ENCODE results near the gene DCC.
"Not testable (repeated sequence)": the region's sequence is repeated elsewhere in the genome, so short reads cannot be mapped to it uniquely, and the experiment has no call there.

DCC gene

DNA sequence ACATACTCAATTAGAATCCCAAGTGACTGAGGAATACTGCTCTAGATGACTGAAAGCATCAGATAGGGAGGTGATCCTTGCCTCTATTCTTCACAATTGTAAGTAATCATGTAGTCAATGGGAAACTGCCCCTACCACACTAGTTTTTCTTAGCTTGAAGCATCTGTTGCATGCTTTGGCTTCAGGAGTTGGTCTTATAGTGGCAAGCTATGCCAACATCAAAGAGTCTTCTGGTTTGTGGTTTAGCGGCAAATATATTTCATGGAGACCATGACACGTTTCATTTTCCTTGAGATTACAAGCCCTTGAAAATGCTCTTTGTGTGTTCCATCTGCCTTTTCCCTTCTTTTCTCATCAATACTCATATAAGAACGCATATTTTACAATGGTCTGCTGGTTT is 12.9 kb downstream of the DCC start:
- Mint-ChIP-seq H3K9me3 (peaks cover 2% of the 10 kb centered on the region), H3K4me3 (no peak overlapping the region)

DNA sequence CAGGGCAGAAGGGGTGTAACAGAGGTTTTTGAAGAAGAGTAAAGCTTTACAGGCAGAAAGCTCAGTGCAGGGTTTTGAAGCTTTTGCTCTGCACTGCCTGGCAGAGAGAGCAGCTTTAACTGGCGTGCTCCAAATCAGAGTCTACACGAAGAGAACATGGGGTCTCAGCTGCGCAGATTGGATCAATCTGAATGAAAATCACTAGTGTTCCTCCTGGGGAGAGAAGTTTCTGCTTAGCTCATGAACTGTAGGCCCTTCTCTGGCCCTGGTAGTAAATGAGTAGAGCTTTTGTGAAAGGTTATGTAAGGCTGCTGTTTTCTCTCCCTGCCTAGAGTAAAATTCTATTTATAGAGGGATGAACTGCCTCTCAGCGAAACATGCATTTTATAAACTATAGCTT is 13.6 kb downstream of the DCC start:
- Mint-ChIP-seq H3K9me3 (peaks cover 2% of the 10 kb centered on the region), H3K36me3 (ENCODE audit: low read depth) (no peaks in the 10 kb centered on the region), H3K27me3 (ENCODE audit: low read depth) (peaks cover 9% of the 10 kb centered on the region), H3K4me1 (no peaks in the 10 kb centered on the region), H3K4me3 (no peak overlapping the region), H3K27ac (no peak overlapping the region)
- TF ChIP-seq, protein P1, sequence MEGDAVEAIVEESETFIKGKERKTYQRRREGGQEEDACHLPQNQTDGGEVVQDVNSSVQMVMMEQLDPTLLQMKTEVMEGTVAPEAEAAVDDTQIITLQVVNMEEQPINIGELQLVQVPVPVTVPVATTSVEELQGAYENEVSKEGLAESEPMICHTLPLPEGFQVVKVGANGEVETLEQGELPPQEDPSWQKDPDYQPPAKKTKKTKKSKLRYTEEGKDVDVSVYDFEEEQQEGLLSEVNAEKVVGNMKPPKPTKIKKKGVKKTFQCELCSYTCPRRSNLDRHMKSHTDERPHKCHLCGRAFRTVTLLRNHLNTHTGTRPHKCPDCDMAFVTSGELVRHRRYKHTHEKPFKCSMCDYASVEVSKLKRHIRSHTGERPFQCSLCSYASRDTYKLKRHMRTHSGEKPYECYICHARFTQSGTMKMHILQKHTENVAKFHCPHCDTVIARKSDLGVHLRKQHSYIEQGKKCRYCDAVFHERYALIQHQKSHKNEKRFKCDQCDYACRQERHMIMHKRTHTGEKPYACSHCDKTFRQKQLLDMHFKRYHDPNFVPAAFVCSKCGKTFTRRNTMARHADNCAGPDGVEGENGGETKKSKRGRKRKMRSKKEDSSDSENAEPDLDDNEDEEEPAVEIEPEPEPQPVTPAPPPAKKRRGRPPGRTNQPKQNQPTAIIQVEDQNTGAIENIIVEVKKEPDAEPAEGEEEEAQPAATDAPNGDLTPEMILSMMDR (IDR thresholded peaks at IDR 0.05; ENCODE audit: unreplicated experiment in 3 of 3), result no peak

More for the DNA sequence above, 12.9 kb downstream of the DCC start:
- no peaks in the 10 kb centered on the region for H3K36me3 Mint-ChIP-seq (ENCODE audit: low read depth)
- H3K27ac Mint-ChIP-seq, result no peak overlapping the region
- no peaks in the 10 kb centered on the region for H3K4me1 Mint-ChIP-seq
- TF ChIP-seq, protein P1 (IDR thresholded peaks at IDR 0.05; ENCODE audit: unreplicated experiment in 3 of 3), result no peak
- peaks cover 9% of the 10 kb centered on the region for H3K27me3 Mint-ChIP-seq (ENCODE audit: low read depth)

DNA sequence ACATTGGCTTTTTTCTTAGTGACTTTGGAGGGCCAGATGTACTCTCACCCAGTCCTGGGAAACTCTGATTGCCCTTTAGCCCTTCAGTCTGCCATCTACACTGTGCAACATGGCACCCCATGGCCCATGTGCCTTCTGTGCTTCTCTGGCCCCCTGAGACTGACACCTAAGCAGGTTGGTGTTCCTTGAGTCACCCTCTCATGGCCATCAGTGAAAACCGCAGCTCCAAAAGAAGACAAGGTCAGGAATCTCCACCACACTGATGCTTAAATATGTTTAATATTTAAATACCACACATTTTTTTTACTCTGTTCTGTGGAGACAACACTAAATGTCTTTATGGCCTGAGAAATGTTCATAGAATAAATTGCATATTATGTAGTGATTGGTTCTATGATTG is 23.9 kb downstream of the DCC start:
- no peaks in the 10 kb centered on the region for H3K4me1 Mint-ChIP-seq
- TF ChIP-seq, protein P1 (IDR thresholded peaks at IDR 0.05; ENCODE audit: unreplicated experiment in 3 of 3), result no peak
- H3K9me3 Mint-ChIP-seq, result no peaks in the 10 kb centered on the region
- H3K27me3 Mint-ChIP-seq (ENCODE audit: low read depth), result no peaks in the 10 kb centered on the region
- H3K4me3 Mint-ChIP-seq, result no peak overlapping the region
- no peaks in the 10 kb centered on the region for H3K36me3 Mint-ChIP-seq (ENCODE audit: low read depth)
- H3K27ac Mint-ChIP-seq, result no peak overlapping the region

DNA sequence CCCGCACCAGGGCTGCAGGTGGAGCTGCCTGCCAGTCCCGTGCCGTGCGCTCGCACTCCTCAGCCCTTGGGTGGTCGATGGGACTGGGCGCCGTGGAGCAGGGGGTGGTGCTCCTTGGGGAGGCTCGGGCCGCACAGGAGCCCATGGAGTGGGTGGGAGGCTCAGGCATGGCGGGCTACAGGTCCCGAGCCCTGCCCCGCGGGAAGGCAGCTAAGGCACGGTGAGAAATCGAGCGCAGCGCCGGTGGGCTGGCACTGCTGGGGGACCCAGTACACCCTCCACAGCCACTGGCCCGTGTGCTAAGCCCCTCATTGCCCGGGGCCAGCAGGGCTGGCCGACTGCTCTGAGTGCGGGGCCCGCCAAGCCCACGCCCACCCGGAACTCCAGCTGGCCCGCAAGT is 26.9 kb downstream of the DCC start:
- H3K4me1 Mint-ChIP-seq; H3K27ac Mint-ChIP-seq; H3K9me3 Mint-ChIP-seq; H3K27me3 Mint-ChIP-seq (ENCODE audit: low read depth); H3K36me3 Mint-ChIP-seq (ENCODE audit: low read depth); H3K4me3 Mint-ChIP-seq: not testable (repeated sequence)

DNA sequence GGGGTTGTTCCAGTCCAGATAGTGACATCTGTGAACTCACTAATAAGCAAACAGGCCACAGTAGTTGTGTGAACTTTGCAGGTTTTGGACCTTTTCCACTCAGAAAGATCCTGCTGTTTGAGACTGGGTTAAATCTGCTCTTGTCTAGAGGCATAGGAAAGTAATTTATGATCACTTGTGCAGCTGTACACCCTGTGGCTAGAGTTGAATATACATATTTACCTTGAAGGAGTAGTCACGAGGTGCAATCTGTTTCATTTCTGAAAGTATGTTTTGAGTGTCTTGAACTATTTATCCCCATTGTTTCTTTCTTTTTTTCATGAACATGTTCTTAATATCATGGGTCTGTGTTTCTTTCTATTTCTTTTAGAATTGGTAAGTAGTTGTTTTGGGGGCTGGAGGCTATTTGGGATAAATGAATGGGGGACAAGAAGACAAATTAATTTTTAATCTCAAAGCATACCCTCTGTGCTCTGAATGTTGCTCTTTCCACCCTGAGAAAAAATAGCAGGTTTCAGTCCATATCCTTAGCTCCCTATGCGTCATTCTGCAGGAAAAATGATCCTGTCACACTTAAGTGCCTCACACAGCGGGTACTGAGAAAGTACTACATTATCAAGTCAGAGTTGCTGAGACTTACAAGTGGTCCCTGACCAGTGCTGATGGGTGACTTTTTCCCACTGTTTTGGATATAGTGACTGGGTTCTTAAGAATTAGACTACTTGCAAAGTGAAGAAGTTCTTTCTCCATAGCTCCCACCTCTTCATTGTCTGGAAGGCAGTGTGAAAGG is 28.2 kb downstream of the DCC start:
- no peak overlapping the region for H3K4me3 Mint-ChIP-seq
- no peak overlapping the region for H3K27ac Mint-ChIP-seq
- TF ChIP-seq, protein P1 (IDR thresholded peaks at IDR 0.05; ENCODE audit: unreplicated experiment in 3 of 3), result no peak

DNA sequence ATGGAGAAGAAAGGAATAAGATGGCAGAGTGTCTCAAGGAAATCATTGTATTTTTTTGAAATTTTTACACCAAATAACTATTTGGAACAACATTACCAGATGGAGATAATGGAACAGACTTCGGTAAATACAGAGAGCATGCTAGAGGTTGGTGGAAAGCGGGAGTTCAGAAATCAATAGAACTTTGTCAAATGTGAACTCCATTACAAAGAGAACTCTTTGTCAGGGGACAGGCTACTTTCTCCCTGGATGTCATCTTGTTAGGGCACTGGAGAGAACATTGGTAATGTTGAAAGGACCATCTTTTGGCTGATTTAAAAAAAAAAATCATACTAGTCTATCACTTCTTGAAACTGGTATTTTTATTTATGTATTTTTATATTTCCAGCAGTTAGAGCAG is 30.8 kb downstream of the DCC start:
- Mint-ChIP-seq H3K27ac (no peak overlapping the region), H3K4me1 (no peaks in the 10 kb centered on the region), H3K4me3 (no peak overlapping the region), H3K36me3 (ENCODE audit: low read depth) (no peaks in the 10 kb centered on the region), H3K9me3 (no peaks in the 10 kb centered on the region), H3K27me3 (ENCODE audit: low read depth) (peaks cover 5% of the 10 kb centered on the region)
- TF ChIP-seq, protein P1 (IDR thresholded peaks at IDR 0.05; ENCODE audit: unreplicated experiment in 3 of 3), result no peak

More for the DNA sequence above, 28.2 kb downstream of the DCC start:
- Mint-ChIP-seq H3K27me3 (ENCODE audit: low read depth) (peaks cover 5% of the 10 kb centered on the region), H3K4me1 (no peaks in the 10 kb centered on the region), H3K9me3 (no peaks in the 10 kb centered on the region), H3K36me3 (ENCODE audit: low read depth) (no peaks in the 10 kb centered on the region)

All from nephron (organoid).